ENCODE data around the gene MSH5.

- TF ChIP-seq EZH2 (IDR thresholded peaks at IDR 0.05; ENCODE audit: borderline replicate concordance, low read length) (no peak), CTCF (conservative IDR thresholded peaks at IDR 0.05 in 1 of 2, IDR thresholded peaks at IDR 0.05 in 1 of 2; ENCODE audit: extremely low read depth in 1 of 2, insufficient read depth in 1 of 2, low read depth in 1 of 2, low read length in 2 of 2) (no peak)
Observed at GRCh38 chr6:31733734-31734133, 6.1 kb upstream of the MSH5 start.
